H1 (cell line): Measurements from ENCODE around the gene TTC28. TPM values are rescaled to one million over a fixed set of nuclear protein-coding genes. Genes with fewer than 3 reads are reported as not detected.

Experiments
- CTCF ChIA-PET: fragments of 300-600 bp; sonication (Branson Sonifier 250); formaldehyde crosslinking; loops from one replicate; lab custom pipeline; 2021; ENCODE audit not compliant: partially characterized antibody; lab: Charles Lee
- POLR2A ChIA-PET: fragments of 300-600 bp; sonication (Branson Sonifier 250); formaldehyde crosslinking; loops from one replicate; lab custom pipeline; 2021; ENCODE audit warnings: inconsistent platforms; ENCODE audit not compliant: partially characterized antibody; lab: Charles Lee
- DNase-seq, 2 experiments: peaks; one replicate each; pipeline versions ENCODE4 v3.0.0 to v3.0.0-alpha.2; 2010 to 2022; ENCODE audit warnings: low spot score in 2 of 2, low read depth in 1 of 2, mixed read lengths in 1 of 2
- FAIRE-seq: peaks from 2 replicates; lab custom pipeline; 2011; peaks lifted over from hg19 to GRCh38; lab: Jason Lieb, UNC
- H2AFZ ChIP-seq: 2 replicates; pipeline ENCODE4 v1.8.1; 2012; ENCODE audit warnings: low read length, inconsistent platforms
- H2AK5ac ChIP-seq: 2 replicates; pipeline ENCODE4 v1.6.1; 2013; ENCODE audit warnings: low read depth, low read length
- H2BK120ac ChIP-seq: replicated peaks from 2 replicates; pipeline ENCODE3; 2013; ENCODE audit warnings: low read depth, low read length, inconsistent platforms
- H2BK12ac ChIP-seq: 2 replicates; pipeline ENCODE4 v1.6.1; 2013; ENCODE audit warnings: low read depth, low read length
- H2BK15ac ChIP-seq: 2 replicates; pipeline ENCODE4 v1.6.1; 2013; ENCODE audit warnings: low read length
- H2BK20ac ChIP-seq: 2 replicates; pipeline ENCODE4 v1.6.1; 2013; ENCODE audit warnings: low read length
- H2BK5ac ChIP-seq: 2 replicates; pipeline ENCODE4 v1.6.1; 2013; ENCODE audit warnings: low read depth, low read length
- H3K14ac ChIP-seq: 2 replicates; pipeline ENCODE4 v1.6.1; 2013; ENCODE audit warnings: inconsistent platforms; ENCODE audit not compliant: insufficient read length
- H3K18ac ChIP-seq: 2 replicates; pipeline ENCODE4 v1.6.1; 2013; ENCODE audit warnings: low read length; ENCODE audit errors: extremely low read depth
- H3K23ac ChIP-seq: 2 replicates; pipeline ENCODE4 v1.6.1; 2013; ENCODE audit warnings: inconsistent platforms; ENCODE audit not compliant: insufficient read length
- H3K23me2 ChIP-seq: 2 replicates; pipeline ENCODE4 v1.6.1; 2013; ENCODE audit warnings: low read depth, low read length
- H3K27ac ChIP-seq: 2 replicates; pipeline ENCODE4 v1.6.1; 2011; ENCODE audit warnings: low read depth, low read length, inconsistent platforms
- H3K27me3 ChIP-seq, 4 experiments: replicated peaks in 1 of 4; 1 replicate in 1 of 4; 2 replicates in 3 of 4; pipeline versions ENCODE4 v1.6.1 to v1.8.1; 2011 to 2013; ENCODE audit warnings: low read length in 3 of 4, mild to moderate bottlenecking in 3 of 4, inconsistent platforms in 2 of 4, mixed read lengths in 2 of 4, moderate library complexity in 1 of 4; ENCODE audit not compliant: control insufficient read depth in 3 of 4, insufficient read depth in 3 of 4; ENCODE audit errors: extremely low read depth in 1 of 4
- H3K36me3 ChIP-seq, 4 experiments: 2 replicates each; pipeline versions ENCODE4 v1.6.1 to v1.8.1; 2011 to 2013; ENCODE audit warnings: mild to moderate bottlenecking in 4 of 4, low read length in 3 of 4, moderate library complexity in 2 of 4, control low read depth in 1 of 4, inconsistent platforms in 1 of 4; ENCODE audit not compliant: insufficient read depth in 4 of 4, control insufficient read depth in 2 of 4
- H3K4ac ChIP-seq: replicated peaks from 2 replicates; pipeline ENCODE3; 2013; ENCODE audit warnings: low read length, low read depth, mixed read lengths, inconsistent platforms; ENCODE audit not compliant: insufficient read length
- H3K4me1 ChIP-seq, 4 experiments: replicated peaks in 1 of 4; 1 replicate in 1 of 4; 2 replicates in 3 of 4; pipeline versions ENCODE4 v1.6.1 to v1.8.1; 2011 to 2013; ENCODE audit warnings: low read length in 3 of 4, inconsistent platforms in 2 of 4, mixed read lengths in 1 of 4; ENCODE audit not compliant: insufficient read depth in 4 of 4, control insufficient read depth in 3 of 4
- H3K4me2 ChIP-seq, 2 experiments: 2 replicates each; pipeline versions ENCODE4 v1.6.1 to v1.8.1; 2011 to 2013; ENCODE audit warnings: low read depth in 2 of 2, low read length in 2 of 2, control low read depth in 1 of 2, inconsistent platforms in 1 of 2, mild to moderate bottlenecking in 1 of 2; ENCODE audit not compliant: insufficient read depth in 1 of 2
- H3K4me3 ChIP-seq, 4 experiments: fragments of 200-600, 300-600 bp in 1 of 4; sonication (generic), shearing (Covaris generic), sonication (Bioruptor Twin) in 1 of 4; 2 replicates each; pipeline versions ENCODE4 v1.5.1 to v1.8.1; 2011 to 2016; ENCODE audit warnings: low read length in 4 of 4, low read depth in 3 of 4, control low read depth in 2 of 4, inconsistent platforms in 2 of 4, mild to moderate bottlenecking in 2 of 4, mixed read lengths in 1 of 4, moderate library complexity in 1 of 4; ENCODE audit not compliant: insufficient read depth in 2 of 4; ENCODE audit errors: extremely low read depth in 1 of 4
- H3K56ac ChIP-seq: replicated peaks from 2 replicates; pipeline ENCODE3; 2013; ENCODE audit warnings: low read depth, mild to moderate bottlenecking, mixed read lengths, low read length, inconsistent platforms; ENCODE audit not compliant: insufficient read length
- H3K79me1 ChIP-seq: 2 replicates; pipeline ENCODE4 v1.6.1; 2013; ENCODE audit warnings: low read depth, low read length, control low read depth
- H3K79me2 ChIP-seq, 2 experiments: 2 replicates each; pipeline versions ENCODE4 v1.6.1 to v1.8.1; 2012 to 2013; ENCODE audit warnings: low read length in 2 of 2, mild to moderate bottlenecking in 2 of 2, inconsistent platforms in 1 of 2; ENCODE audit not compliant: insufficient read depth in 2 of 2, control insufficient read depth in 1 of 2
- H3K9ac ChIP-seq, 4 experiments: replicated peaks in 1 of 4; 1 replicate in 1 of 4; 2 replicates in 3 of 4; pipeline versions ENCODE4 v1.6.1 to v1.8.1; 2011 to 2013; ENCODE audit warnings: low read depth in 3 of 4, low read length in 3 of 4, control low read depth in 2 of 4, mild to moderate bottlenecking in 2 of 4, moderate library complexity in 2 of 4, inconsistent platforms in 1 of 4; ENCODE audit errors: extremely low read depth in 1 of 4
- H3K9me3 ChIP-seq, 2 experiments: 2 replicates each; pipeline versions ENCODE4 v1.6.1 to v1.8.1; 2012 to 2013; ENCODE audit warnings: mild to moderate bottlenecking in 2 of 2, moderate library complexity in 2 of 2, control low read depth in 1 of 2, inconsistent platforms in 1 of 2, low read depth in 1 of 2, low read length in 1 of 2, mixed read lengths in 1 of 2; ENCODE audit not compliant: insufficient read depth in 2 of 2
- H4K20me1 ChIP-seq, 2 experiments: replicated peaks in 1 of 2; 2 replicates each; pipeline versions ENCODE3 to v1.8.1; 2011 to 2013; ENCODE audit warnings: inconsistent platforms in 2 of 2, low read length in 2 of 2, mild to moderate bottlenecking in 1 of 2; ENCODE audit not compliant: insufficient read depth in 2 of 2, control insufficient read depth in 1 of 2
- H4K5ac ChIP-seq: 2 replicates; pipeline ENCODE4 v1.6.1; 2013; ENCODE audit warnings: low read length, low read depth, mixed read lengths, inconsistent platforms; ENCODE audit not compliant: insufficient read length
- H4K8ac ChIP-seq: 2 replicates; pipeline ENCODE4 v1.8.0; 2013; ENCODE audit warnings: mild to moderate bottlenecking, moderate library complexity, low read length, inconsistent platforms; ENCODE audit not compliant: insufficient read depth; ENCODE audit errors: extremely low read depth
- H4K91ac ChIP-seq: replicated peaks from 2 replicates; pipeline ENCODE3; 2013; ENCODE audit warnings: low read length, mixed read lengths, inconsistent platforms; ENCODE audit not compliant: insufficient read length
- ATF2 ChIP-seq: IDR thresholded peaks from 2 replicates; pipeline ENCODE4 v1.6.1; 2012; ENCODE audit warnings: low read length, inconsistent platforms
- BCL11A ChIP-seq, 2 experiments: IDR thresholded peaks; one replicate each; pipeline ENCODE4 v1.6.1; 2011; ENCODE audit warnings: low read depth in 2 of 2, low read length in 2 of 2, mild to moderate bottlenecking in 2 of 2
- BRCA1 ChIP-seq: IDR thresholded peaks from 2 replicates; pipeline ENCODE4 v1.6.1; 2012; ENCODE audit warnings: low read depth, low read length, improper control_type of control experiment
- JUN ChIP-seq: IDR thresholded peaks from 2 replicates; pipeline ENCODE4 v1.6.1; 2011; ENCODE audit warnings: low read depth, mild to moderate bottlenecking, improper control_type of control experiment, low read length
- NRF1 ChIP-seq: IDR thresholded peaks from 2 replicates; pipeline ENCODE4 v1.6.1; 2011; ENCODE audit warnings: mild to moderate bottlenecking, low read depth, low read length, improper control_type of control experiment
- POLR2A ChIP-seq, 2 experiments: IDR thresholded peaks; 1 replicate in 1 of 2; 2 replicates in 1 of 2; pipeline ENCODE4 v1.6.1; 2011; ENCODE audit warnings: low read depth in 2 of 2, low read length in 2 of 2, mild to moderate bottlenecking in 2 of 2; ENCODE audit errors: control extremely low read depth in 1 of 2
- POU5F1 ChIP-seq: IDR thresholded peaks from 2 replicates; pipeline ENCODE4 v1.6.1; 2011; ENCODE audit warnings: low read depth, mild to moderate bottlenecking, low read length, moderate library complexity
- SP1 ChIP-seq: IDR thresholded peaks from 2 replicates; pipeline ENCODE4 v1.6.1; 2011; ENCODE audit warnings: low read depth, low read length
- TCF12 ChIP-seq: IDR thresholded peaks from 2 replicates; pipeline ENCODE4 v1.6.1; 2011; ENCODE audit warnings: low read depth, mild to moderate bottlenecking, low read length
- WGBS, 2 experiments: shearing (Covaris generic) in 1 of 2; methylation state at CpG; one replicate each; pipeline versions ENCODE4 v1.1.6 to v1.1.7; 2013 to 2015; ENCODE audit warnings: low lambda C conversion rate in 2 of 2, mixed read lengths in 2 of 2, inconsistent platforms in 1 of 2, low coverage in 1 of 2, missing lambda C conversion rate in 1 of 2; ENCODE audit not compliant: insufficient replicate concordance in 2 of 2, insufficient coverage in 1 of 2, insufficient read length in 1 of 2; ENCODE audit errors: extremely low coverage in 1 of 2, missing lambda C conversion rate in 1 of 2; 5-methylcytosine and 5-hydroxymethylcytosine counted together
- polyA plus RNA-seq, 7 experiments: library from polyadenylated mRNA; depleted of rRNA in 3 of 7; stranded (reverse) in 5 of 7; unstranded in 2 of 7; fragments of >200 nt in 5 of 7; fragments of 200-250 nt in 2 of 7; gene quantifications; 1 replicate in 5 of 7; 2 replicates in 1 of 7; 4 replicates in 1 of 7; pipeline versions ENCODE4 v1.2.1 to v1.2.3, GENCODE V29; 2011 to 2013; ENCODE audit warnings: missing spikeins in 2 of 7, mixed read lengths in 2 of 7
- total RNA-seq: library from RNA; stranded (reverse); fragmentation: NEBNext Ultra II Directional; extraction: Animal tissue kit (Norgen Biotek cat#: 25700); gene quantifications from 2 replicates; pipeline ENCODE4 v1.2.1, GENCODE V29; 2021

The TTC28 gene
- total and polyA plus RNA-seq, 2 of the 8 experiments (the other 6 are each of a cell fraction or from before 2014, with no cell fraction given): 2.6 to 12.6 TPM

GRCh38 chr22:28395920-28396753 is 283.5 kb downstream of the TTC28 start:
- H3K4me2 ChIP-seq: no peak overlapping the region
- H3K18ac ChIP-seq: no peak overlapping the region
- H3K79me2 ChIP-seq: no peaks in the 10 kb centered on the region
- H3K4me1 ChIP-seq: no peaks in the 10 kb centered on the region
- H3K9ac ChIP-seq: no peak overlapping the region
- H2BK12ac ChIP-seq: no peak overlapping the region
- H3K56ac ChIP-seq: no peak overlapping the region
- H3K4ac ChIP-seq: no peak overlapping the region
- no peak overlapping the region for H4K8ac ChIP-seq
- WGBS, 2 experiments: 94% methylated on average over 2 of the region's 2 CpGs; no CpG with 5 or more reads in 1 of the 2 experiments
- no peaks in the 10 kb centered on the region; the same call in 1 of the 2 replicates for H3K79me1 ChIP-seq
- no peaks in the 10 kb centered on the region for H3K36me3 ChIP-seq
- H3K27me3 ChIP-seq: no peaks in the 10 kb centered on the region
- H2AK5ac ChIP-seq: no peak overlapping the region
- peaks cover 9 to 11% of the 10 kb centered on the region in 2 experiments for H3K9me3 ChIP-seq
- H3K4me3 ChIP-seq: no peak overlapping the region
- TF ChIP-seq NRF1 (no peak), POU5F1 (no peak), POLR2A (IDR thresholded peaks at IDR 0.05; ENCODE audit: control extremely low read depth in 1 of 2, low read depth in 2 of 2, low read length in 2 of 2) (no peak), SP1 (no peak), BRCA1 (no peak), TCF12 (no peak), BCL11A (IDR thresholded peaks at IDR 0.05; ENCODE audit: low read depth in 2 of 2, low read length in 2 of 2) (no peak), ATF2 (no peak), JUN (no peak)
- H4K91ac ChIP-seq: no peak overlapping the region
- H3K27ac ChIP-seq: no peak overlapping the region
- H4K20me1 ChIP-seq: no peaks in the 10 kb centered on the region
- DNase-seq: no peak
- FAIRE-seq: no peak
- POLR2A ChIA-PET: no interaction called here
- no peak overlapping the region for H2BK20ac ChIP-seq
- H2BK15ac ChIP-seq: no peak overlapping the region
- no peak overlapping the region for H3K23ac ChIP-seq
- no peak overlapping the region for H4K5ac ChIP-seq
- CTCF ChIA-PET: no interaction called here
- H2AFZ ChIP-seq: no peak overlapping the region
- H3K14ac ChIP-seq: no peak overlapping the region
- no peaks in the 10 kb centered on the region for H3K23me2 ChIP-seq
- H2BK120ac ChIP-seq: no peak overlapping the region
- no peak overlapping the region for H2BK5ac ChIP-seq
